ENCODE results near the gene SGK1.

DNA sequence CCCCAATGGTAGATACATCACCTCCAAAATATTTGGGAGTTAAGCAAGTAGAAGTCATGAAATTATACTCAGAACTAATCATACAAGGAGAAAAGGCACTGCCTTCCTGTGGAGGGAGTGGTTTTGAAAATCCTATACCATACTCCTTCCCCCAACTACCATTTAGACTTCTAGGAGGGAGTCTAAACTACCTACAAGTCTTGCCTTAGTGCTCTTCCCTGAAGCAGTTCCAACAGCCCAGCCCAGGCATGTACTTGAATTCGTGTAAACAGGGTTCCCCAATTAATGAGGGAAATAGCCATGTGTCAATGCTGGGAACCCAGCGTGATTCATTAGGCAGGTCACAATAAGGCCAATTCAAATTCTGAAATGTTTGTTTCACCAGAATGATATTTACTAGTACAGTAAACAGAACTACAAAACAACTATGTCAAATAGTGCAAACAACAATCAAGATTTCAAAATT is 39.1 kb upstream of the SGK1 start:
- no peak for TF ChIP-seq EZH2 (IDR thresholded peaks at IDR 0.05; ENCODE audit: low read length)
- TF ChIP-seq, protein P1, sequence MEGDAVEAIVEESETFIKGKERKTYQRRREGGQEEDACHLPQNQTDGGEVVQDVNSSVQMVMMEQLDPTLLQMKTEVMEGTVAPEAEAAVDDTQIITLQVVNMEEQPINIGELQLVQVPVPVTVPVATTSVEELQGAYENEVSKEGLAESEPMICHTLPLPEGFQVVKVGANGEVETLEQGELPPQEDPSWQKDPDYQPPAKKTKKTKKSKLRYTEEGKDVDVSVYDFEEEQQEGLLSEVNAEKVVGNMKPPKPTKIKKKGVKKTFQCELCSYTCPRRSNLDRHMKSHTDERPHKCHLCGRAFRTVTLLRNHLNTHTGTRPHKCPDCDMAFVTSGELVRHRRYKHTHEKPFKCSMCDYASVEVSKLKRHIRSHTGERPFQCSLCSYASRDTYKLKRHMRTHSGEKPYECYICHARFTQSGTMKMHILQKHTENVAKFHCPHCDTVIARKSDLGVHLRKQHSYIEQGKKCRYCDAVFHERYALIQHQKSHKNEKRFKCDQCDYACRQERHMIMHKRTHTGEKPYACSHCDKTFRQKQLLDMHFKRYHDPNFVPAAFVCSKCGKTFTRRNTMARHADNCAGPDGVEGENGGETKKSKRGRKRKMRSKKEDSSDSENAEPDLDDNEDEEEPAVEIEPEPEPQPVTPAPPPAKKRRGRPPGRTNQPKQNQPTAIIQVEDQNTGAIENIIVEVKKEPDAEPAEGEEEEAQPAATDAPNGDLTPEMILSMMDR (optimal IDR thresholded peaks at IDR 0.05 in 1 of 3, IDR thresholded peaks at IDR 0.05 in 1 of 3, conservative IDR thresholded peaks at IDR 0.05 in 1 of 3; ENCODE audit: extremely low read depth in 1 of 3, insufficient read depth in 2 of 3, low read length in 3 of 3): no peak

Data from keratinocyte (primary cell).